ENCODE measurements around the gene HNRNPL.

DNA sequence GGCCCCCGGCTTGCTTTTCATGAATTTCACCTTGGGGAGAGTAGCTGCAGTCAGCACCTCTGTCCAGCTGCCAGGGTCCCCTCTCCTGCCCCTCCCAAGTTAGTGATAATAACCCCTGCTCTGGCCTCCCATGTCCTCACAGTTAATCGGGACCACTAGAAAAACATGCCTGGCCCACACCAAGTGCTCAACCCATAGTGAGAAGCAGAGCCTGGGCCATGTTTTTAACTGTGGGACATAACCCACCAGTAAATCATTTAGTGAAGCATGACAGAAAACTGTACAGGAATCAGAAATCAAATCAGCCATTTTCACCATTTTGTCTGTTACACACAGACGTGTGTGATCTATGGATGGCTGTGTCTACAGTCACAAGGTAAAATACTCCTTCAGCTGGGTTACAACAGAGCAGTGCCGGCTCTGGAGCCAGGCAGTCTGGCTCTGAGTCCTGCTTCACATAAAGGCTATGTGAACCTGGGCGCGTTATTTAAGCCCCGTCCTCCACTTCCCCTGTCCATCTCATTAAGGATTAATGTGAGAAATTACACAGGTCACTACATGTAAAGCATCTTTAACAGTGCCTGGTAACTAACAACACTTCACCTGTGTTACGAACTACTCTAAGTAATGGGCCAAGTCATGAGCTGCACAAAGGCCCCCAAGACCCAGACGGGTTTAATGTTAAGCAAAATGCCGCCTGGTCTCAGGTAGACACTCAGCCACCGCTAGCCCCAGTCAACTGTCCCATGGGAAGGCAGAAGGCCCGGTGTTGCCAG, 10.6 kb downstream of the HNRNPL start:
- TF ChIP-seq CTCF (IDR thresholded peaks at IDR 0.05; ENCODE audit: low read length) (no peak), EZH2 (optimal IDR thresholded peaks at IDR 0.05; ENCODE audit: low read depth, low read length) (no peak)
